ENCODE results near the gene MTX1. TPM values are rescaled to one million over a fixed set of nuclear protein-coding genes. Genes with fewer than 3 reads are reported as not detected.
"Not testable (repeated sequence)": the region's sequence is repeated elsewhere in the genome, so short reads cannot be mapped to it uniquely, and the experiment has no call there.

Gene MTX1
- polyA plus RNA-seq, 2 of the 4 experiments (the other 2 are of a cell fraction): 53.4 to 67.1 TPM

- TF ChIP-seq REST (IDR thresholded peaks at IDR 0.05): peak; percentile 37
- TF ChIP-seq, protein P1, sequence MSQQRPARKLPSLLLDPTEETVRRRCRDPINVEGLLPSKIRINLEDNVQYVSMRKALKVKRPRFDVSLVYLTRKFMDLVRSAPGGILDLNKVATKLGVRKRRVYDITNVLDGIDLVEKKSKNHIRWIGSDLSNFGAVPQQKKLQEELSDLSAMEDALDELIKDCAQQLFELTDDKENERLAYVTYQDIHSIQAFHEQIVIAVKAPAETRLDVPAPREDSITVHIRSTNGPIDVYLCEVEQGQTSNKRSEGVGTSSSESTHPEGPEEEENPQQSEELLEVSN (IDR thresholded peaks at IDR 0.05; ENCODE audit: borderline replicate concordance, low read depth): peak; percentile 31; the same call in 1 of the 2 replicates
- TF ChIP-seq, protein P2, sequence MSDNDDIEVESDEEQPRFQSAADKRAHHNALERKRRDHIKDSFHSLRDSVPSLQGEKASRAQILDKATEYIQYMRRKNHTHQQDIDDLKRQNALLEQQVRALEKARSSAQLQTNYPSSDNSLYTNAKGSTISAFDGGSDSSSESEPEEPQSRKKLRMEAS (IDR thresholded peaks at IDR 0.05): peak; percentile 84
- peak; percentile 59 to 64; a peak in 4 of 5 replicates for TF ChIP-seq RAD21 (conservative IDR thresholded peaks at IDR 0.05 in 1 of 2, IDR thresholded peaks at IDR 0.05 in 1 of 2)
Measured at GRCh38 chr1:155193275-155193990, 15.1 kb upstream of the MTX1 start (continued).

- H3K9me3 ChIP-seq, ATAC-seq, FAIRE-seq: not testable (repeated sequence)
- peak overlapping the region; percentile 94 for H3K4me2 ChIP-seq
- CTCF ChIA-PET: interaction anchor here (0.6 to 6.4 kb wide), 25 partner anchors 9 to 418 kb away, joined by 3 to 176 read pairs (median 5); partner anchors contain the start of genes ADAM15, KRTCAP2, MTX1 and THBS3
- peak overlapping the region; percentile 84 to 96 for H3K27ac ChIP-seq
- 1% methylated on average over 16 of the region's 16 CpGs for WGBS (ENCODE audit: missing lambda C conversion rate)
- DNase-seq (ENCODE audit: low read depth in 1 of 2, low spot score in 1 of 2): peak in 1 of 2 experiments; percentile 86
- peaks cover 22% of the 10 kb centered on the region for H3K4me1 ChIP-seq
- POLR2A ChIA-PET: interaction anchor here (0.9 to 3.1 kb wide), 11 partner anchors 9 to 124 kb away, joined by 3 to 54 read pairs (median 9); partner anchors contain the start of genes KRTCAP2, MTX1, SCAMP3 and THBS3
- H3K4me3 ChIP-seq: peak overlapping the region; percentile 79
Measured at GRCh38 chr1:155193991-155194240, 14.6 kb upstream of the MTX1 start.

- CTCF ChIA-PET: interaction anchor here (1.0 to 6.4 kb wide), 11 partner anchors 8 to 397 kb away, joined by 3 to 176 read pairs (median 14); partner anchors contain the start of genes KRTCAP2, MTX1, THBS3 and TRIM46
- Histone ChIP-seq H3K27ac (peak overlapping the region; percentile 84 to 96), H3K4me2 (peak overlapping the region; percentile 94), H3K9me3 (no peaks in the 10 kb centered on the region), H3K4me3 (peak overlapping the region; percentile 79), H3K4me1 (peaks cover 22% of the 10 kb centered on the region)
- FAIRE-seq: no peak
- peak in 1 of 2 experiments; percentile 48 for DNase-seq (ENCODE audit: low read depth in 1 of 2, low spot score in 1 of 2)
- 0 out of 6 replicates have a peak, but pooled peaks of 1 of the 2 experiments have one; percentile 4 for ATAC-seq
- 28% methylated on average over 18 of the region's 27 CpGs for WGBS (ENCODE audit: missing lambda C conversion rate)
- TF ChIP-seq HES2 (IDR thresholded peaks at IDR 0.05) (no peak), ZSCAN20 (CRISPR knock-in tag; IDR thresholded peaks at IDR 0.05) (no peak), CEBPB (IDR thresholded peaks at IDR 0.05) (no peak), HOXB5 (CRISPR knock-in tag; IDR thresholded peaks at IDR 0.05) (no peak), CTCF (IDR thresholded peaks at IDR 0.05) (no peak), ATOH8 (CRISPR knock-in tag; IDR thresholded peaks at IDR 0.05; ENCODE audit: low read depth) (no peak), BHLHE40 (IDR thresholded peaks at IDR 0.05; ENCODE audit: low read depth, low read length) (no peak), CBX8 (IDR thresholded peaks at IDR 0.05) (no peak), HDAC2 (IDR thresholded peaks at IDR 0.05) (no peak), CHD4 (IDR thresholded peaks at IDR 0.05; ENCODE audit: borderline replicate concordance) (no peak), PHF8 (IDR thresholded peaks at IDR 0.05; ENCODE audit: borderline replicate concordance, low read depth) (no peak), JUN (IDR thresholded peaks at IDR 0.05) (no peak)
- TF ChIP-seq, protein P3, sequence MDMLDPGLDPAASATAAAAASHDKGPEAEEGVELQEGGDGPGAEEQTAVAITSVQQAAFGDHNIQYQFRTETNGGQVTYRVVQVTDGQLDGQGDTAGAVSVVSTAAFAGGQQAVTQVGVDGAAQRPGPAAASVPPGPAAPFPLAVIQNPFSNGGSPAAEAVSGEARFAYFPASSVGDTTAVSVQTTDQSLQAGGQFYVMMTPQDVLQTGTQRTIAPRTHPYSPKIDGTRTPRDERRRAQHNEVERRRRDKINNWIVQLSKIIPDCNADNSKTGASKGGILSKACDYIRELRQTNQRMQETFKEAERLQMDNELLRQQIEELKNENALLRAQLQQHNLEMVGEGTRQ (IDR thresholded peaks at IDR 0.05): no peak
- POLR2A ChIA-PET: interaction anchor here (0.6 to 3.1 kb wide), 7 partner anchors 13 to 575 kb away, joined by 3 to 54 read pairs (median 12); partner anchors contain the start of genes KRTCAP2, MTX1, THBS3 and TRIM46
Measured at GRCh38 chr1:155195201-155196102, 13.0 kb upstream of the MTX1 start.
